IMR-90 (cell line): ENCODE data around the gene RNF114. TPM values are rescaled to one million over a fixed set of nuclear protein-coding genes. Genes with fewer than 3 reads are reported as not detected.

ENCODE experiments used
- ATAC-seq: fragments of 200-7000 bp; cut with Tn5 transposase; 2 replicates; pipeline ENCODE4 v1.9.1; 2020; ENCODE audit warnings: low read depth, mild to moderate bottlenecking, moderate library complexity
- BruUV-seq: library from RNA; stranded (reverse); fragments of 400-500 nt; replicated peaks from 2 replicates; lab custom pipeline; 2021; lab: Mats Ljungman, UMichigan
- CTCF ChIA-PET: fragments of 300-600 bp; formaldehyde crosslinking; extraction: SDS; loops from one replicate; lab custom pipeline; 2021; ENCODE audit warnings: antibody characterized with exemption; lab: Yijun Ruan, JAX
- POLR2A ChIA-PET: fragments of 300-600 bp; sonication (Branson Sonifier 250); formaldehyde crosslinking; loops from one replicate; lab custom pipeline; 2022; ENCODE audit warnings: antibody characterized with exemption; ENCODE audit not compliant: unreplicated experiment; lab: Charles Lee
- DNase-seq: peaks from one replicate; pipeline ENCODE4 v3.0.0; 2013
- H2AFZ ChIP-seq: replicated peaks from 2 replicates; pipeline ENCODE3; 2013; ENCODE audit warnings: low read length, mild to moderate bottlenecking; ENCODE audit not compliant: poor library complexity
- H2AK5ac ChIP-seq: 2 replicates; pipeline ENCODE4 v1.6.1; 2013; ENCODE audit warnings: low read depth, low read length, inconsistent platforms
- H2AK9ac ChIP-seq: replicated peaks from 2 replicates; pipeline ENCODE3; 2013; ENCODE audit warnings: mild to moderate bottlenecking, low read depth, low read length, moderate library complexity; ENCODE audit not compliant: poor library complexity
- H2BK120ac ChIP-seq: 2 replicates; pipeline ENCODE4 v1.6.1; 2013; ENCODE audit warnings: low read depth, low read length, inconsistent platforms
- H2BK15ac ChIP-seq: 3 replicates; pipeline ENCODE4 v1.6.1; 2013; ENCODE audit warnings: low read depth, low read length, inconsistent platforms
- H2BK20ac ChIP-seq: 2 replicates; pipeline ENCODE4 v1.6.1; 2013; ENCODE audit warnings: low read depth, mild to moderate bottlenecking, inconsistent platforms, low read length, moderate library complexity
- H2BK5ac ChIP-seq: 2 replicates; pipeline ENCODE4 v1.6.1; 2013; ENCODE audit warnings: mild to moderate bottlenecking, low read depth, low read length, inconsistent platforms; ENCODE audit not compliant: poor library complexity, severe bottlenecking
- H3K14ac ChIP-seq: replicated peaks from 2 replicates; pipeline ENCODE4 v1.6.1; 2013; ENCODE audit warnings: low read depth, low read length, inconsistent platforms
- H3K18ac ChIP-seq: 2 replicates; pipeline ENCODE4 v1.6.1; 2013; ENCODE audit warnings: low read depth, low read length, control low read depth
- H3K23ac ChIP-seq: 2 replicates; pipeline ENCODE4 v1.6.1; 2013; ENCODE audit warnings: low read depth, low read length, inconsistent platforms
- H3K27ac ChIP-seq: 2 replicates; pipeline ENCODE4 v1.5.1; 2013; ENCODE audit warnings: mild to moderate bottlenecking, control low read depth, low read length; ENCODE audit not compliant: insufficient read depth
- H3K27me3 ChIP-seq: 2 replicates; pipeline ENCODE4 v1.6.1; 2013; ENCODE audit warnings: low read length; ENCODE audit not compliant: control insufficient read depth, insufficient read depth
- H3K36me3 ChIP-seq: 2 replicates; pipeline ENCODE4 v1.6.1; 2013; ENCODE audit warnings: low read length, mixed read lengths; ENCODE audit not compliant: control insufficient read depth, insufficient read depth
- H3K4ac ChIP-seq: 2 replicates; pipeline ENCODE4 v1.6.1; 2013; ENCODE audit warnings: low read depth, low read length, inconsistent platforms
- H3K4me1 ChIP-seq: 2 replicates; pipeline ENCODE4 v1.6.1; 2013; ENCODE audit warnings: low read length, mixed read lengths; ENCODE audit not compliant: control insufficient read depth, insufficient read depth
- H3K4me2 ChIP-seq: 2 replicates; pipeline ENCODE4 v1.6.1; 2013; ENCODE audit warnings: low read depth, mild to moderate bottlenecking, control low read depth, low read length, moderate library complexity
- H3K4me3 ChIP-seq: 2 replicates; pipeline ENCODE4 v1.5.1; 2013; ENCODE audit warnings: low read depth, mild to moderate bottlenecking, control low read depth, low read length, moderate library complexity; ENCODE audit not compliant: insufficient read depth
- H3K56ac ChIP-seq: 2 replicates; pipeline ENCODE4 v1.6.1; 2013; ENCODE audit warnings: low read length, inconsistent platforms; ENCODE audit not compliant: insufficient read depth; ENCODE audit errors: extremely low read depth
- H3K79me1 ChIP-seq, 2 experiments: 2 replicates each; pipeline ENCODE4 v1.6.1; 2013; ENCODE audit warnings: low read length in 2 of 2, inconsistent platforms in 1 of 2, low read depth in 1 of 2
- H3K9ac ChIP-seq: 2 replicates; pipeline ENCODE4 v1.6.1; 2013; ENCODE audit warnings: low read depth, low read length, control low read depth
- H3K9me1 ChIP-seq: 2 replicates; pipeline ENCODE4 v1.6.1; 2013; ENCODE audit warnings: low read length, inconsistent platforms; ENCODE audit not compliant: insufficient read depth
- H3K9me3 ChIP-seq: 2 replicates; pipeline ENCODE4 v1.6.1; 2013; ENCODE audit warnings: low read length; ENCODE audit not compliant: control insufficient read depth, insufficient read depth
- H4K20me1 ChIP-seq: 2 replicates; pipeline ENCODE4 v1.6.1; 2013; ENCODE audit warnings: low read length, inconsistent platforms; ENCODE audit not compliant: insufficient read depth
- H4K5ac ChIP-seq: 2 replicates; pipeline ENCODE4 v1.6.1; 2013; ENCODE audit warnings: mild to moderate bottlenecking, low read depth, low read length, control low read depth
- H4K8ac ChIP-seq, 2 experiments: 2 replicates each; pipeline ENCODE4 v1.6.1; 2013; ENCODE audit warnings: low read depth in 2 of 2, low read length in 2 of 2, control low read depth in 1 of 2, inconsistent platforms in 1 of 2
- H4K91ac ChIP-seq: 2 replicates; pipeline ENCODE4 v1.6.1; 2013; ENCODE audit warnings: low read depth, low read length, inconsistent platforms; ENCODE audit not compliant: insufficient read depth
- CTCF ChIP-seq: conservative IDR thresholded peaks from 2 replicates; pipeline ENCODE4 v1.5.1; 2012; ENCODE audit warnings: mild to moderate bottlenecking, low read depth, low read length, improper control_type of control experiment
- MAFK ChIP-seq: IDR thresholded peaks from 2 replicates; pipeline ENCODE4 v1.6.1; 2012; ENCODE audit warnings: low read depth, low read length, improper control_type of control experiment
- RAD21 ChIP-seq: IDR thresholded peaks from 2 replicates; pipeline ENCODE4 v1.6.1; 2012; ENCODE audit warnings: low read length, improper control_type of control experiment
- RCOR1 ChIP-seq: IDR thresholded peaks from 2 replicates; pipeline ENCODE4 v1.6.1; 2012; ENCODE audit warnings: mild to moderate bottlenecking, low read length, improper control_type of control experiment; ENCODE audit not compliant: insufficient replicate concordance
- WGBS, 2 experiments: methylation state at CpG; one replicate each; pipeline versions ENCODE4 v1.1.5 to v1.1.7; 2013; ENCODE audit warnings: missing lambda C conversion rate in 2 of 2; ENCODE audit not compliant: insufficient read length in 1 of 2; ENCODE audit errors: extremely low coverage in 2 of 2; 5-methylcytosine and 5-hydroxymethylcytosine counted together
- dilution Hi-C: fragments of 300-500 bp; cut with HindIII; formaldehyde crosslinking; loops from one replicate; pipeline ENCODE4 v1.14.3; 2018; ENCODE audit warnings: low sequenced_read_pairs; ENCODE audit not compliant: unreplicated experiment
- in situ Hi-C: fragments of 300-500 bp; cut with MboI; formaldehyde crosslinking; loops from 3 replicates; pipeline ENCODE4 v1.14.3; 2019; ENCODE audit warnings: low sequenced_read_pairs, inconsistent platforms, mixed read lengths
- intact Hi-C: fragments of 100-400 bp; cut with micrococcal nuclease; formaldehyde crosslinking; loops from 2 replicates; pipeline ENCODE4 v1.10.0; 2022
- polyA plus RNA-seq, 3 experiments: library from polyadenylated mRNA; depleted of rRNA; stranded (reverse); fragments of >200 nt; gene quantifications; 2 replicates each; pipeline ENCODE4 v1.2.3, GENCODE V29; 2012; ENCODE audit warnings: low replicate concordance in 1 of 3
- total RNA-seq: library from RNA; depleted of rRNA; stranded (reverse); fragments of >200 nt; gene quantifications from 2 replicates; pipeline ENCODE4 v1.2.3, GENCODE V29; 2012

The RNF114 gene
- total and polyA plus RNA-seq, 2 of the 4 experiments (the other 2 are of a cell fraction): 44.6 to 62.3 TPM

- Histone ChIP-seq H4K91ac (no peak overlapping the region), H3K4ac (no peak overlapping the region), H3K27ac (no peak overlapping the region), H2AK9ac (no peak overlapping the region), H2BK120ac (no peak overlapping the region), H3K79me1 (peaks cover under 1 to 14% of the 10 kb centered on the region in 2 experiments; a peak in 2 of 4 replicates), H3K23ac (no peak overlapping the region), H4K8ac (no peak overlapping the region), H3K18ac (no peak overlapping the region), H3K56ac (no peak overlapping the region), H3K14ac (no peak overlapping the region), H4K20me1 (peaks cover under 1% of the 10 kb centered on the region; the same call in 1 of the 2 replicates), H4K5ac (no peak overlapping the region), H2BK5ac (no peak overlapping the region), H3K4me2 (no peak overlapping the region), H2BK20ac (no peak overlapping the region), H2AK5ac (no peak overlapping the region), H3K9ac (no peak overlapping the region), H3K9me1 (peaks cover 3% of the 10 kb centered on the region; the same call in 1 of the 2 replicates), H2AFZ (no peak overlapping the region), H3K27me3 (no peaks in the 10 kb centered on the region), H3K4me3 (no peak overlapping the region), H2BK15ac (no peak overlapping the region), H3K4me1 (no peaks in the 10 kb centered on the region; the same call in none of the 2 replicates), H3K36me3 (no peaks in the 10 kb centered on the region), H3K9me3 (no peaks in the 10 kb centered on the region)
- 88% methylated on average over 1 of the region's 2 CpGs; no CpG with 5 or more reads in 1 of the 2 experiments for WGBS, 2 experiments
- no peak for TF ChIP-seq RCOR1
- TF ChIP-seq RAD21: no peak
- TF ChIP-seq MAFK: no peak
- no peak for TF ChIP-seq CTCF
- in situ Hi-C loops (no loop called here), intact Hi-C loops (no loop called here), dilution Hi-C loops (no loop called here)
- ATAC-seq (no peak), DNase-seq (no peak)
- ChIA-PET POLR2A (no interaction called here), CTCF (no interaction called here)
- BruUV-seq: no TSS peak
These were observed 16.7 kb upstream of the RNF114 start for GRCh38 chr20:49919461-49919860.
